IMR-90 (cell line): ENCODE data around the gene ITFG1. TPM values are rescaled to one million over a fixed set of nuclear protein-coding genes. Genes with fewer than 3 reads are reported as not detected.

Experiments
- ATAC-seq: fragments of 200-7000 bp; cut with Tn5 transposase; 2 replicates; pipeline ENCODE4 v1.9.1; 2020; ENCODE audit warnings: low read depth, mild to moderate bottlenecking, moderate library complexity
- BruUV-seq: library from RNA; stranded (reverse); fragments of 400-500 nt; replicated peaks from 2 replicates; lab custom pipeline; 2021; lab: Mats Ljungman, UMichigan
- CTCF ChIA-PET: fragments of 300-600 bp; formaldehyde crosslinking; extraction: SDS; loops from one replicate; lab custom pipeline; 2021; ENCODE audit warnings: antibody characterized with exemption; lab: Yijun Ruan, JAX
- POLR2A ChIA-PET: fragments of 300-600 bp; sonication (Branson Sonifier 250); formaldehyde crosslinking; loops from one replicate; lab custom pipeline; 2022; ENCODE audit warnings: antibody characterized with exemption; ENCODE audit not compliant: unreplicated experiment; lab: Charles Lee
- DNase-seq: peaks from one replicate; pipeline ENCODE4 v3.0.0; 2013
- H2AFZ ChIP-seq: replicated peaks from 2 replicates; pipeline ENCODE3; 2013; ENCODE audit warnings: low read length, mild to moderate bottlenecking; ENCODE audit not compliant: poor library complexity
- H2AK5ac ChIP-seq: 2 replicates; pipeline ENCODE4 v1.6.1; 2013; ENCODE audit warnings: low read depth, low read length, inconsistent platforms
- H2AK9ac ChIP-seq: replicated peaks from 2 replicates; pipeline ENCODE3; 2013; ENCODE audit warnings: mild to moderate bottlenecking, low read depth, low read length, moderate library complexity; ENCODE audit not compliant: poor library complexity
- H2BK120ac ChIP-seq: 2 replicates; pipeline ENCODE4 v1.6.1; 2013; ENCODE audit warnings: low read depth, low read length, inconsistent platforms
- H2BK15ac ChIP-seq: 3 replicates; pipeline ENCODE4 v1.6.1; 2013; ENCODE audit warnings: low read depth, low read length, inconsistent platforms
- H2BK20ac ChIP-seq: 2 replicates; pipeline ENCODE4 v1.6.1; 2013; ENCODE audit warnings: low read depth, mild to moderate bottlenecking, inconsistent platforms, low read length, moderate library complexity
- H2BK5ac ChIP-seq: 2 replicates; pipeline ENCODE4 v1.6.1; 2013; ENCODE audit warnings: mild to moderate bottlenecking, low read depth, low read length, inconsistent platforms; ENCODE audit not compliant: poor library complexity, severe bottlenecking
- H3K14ac ChIP-seq: replicated peaks from 2 replicates; pipeline ENCODE4 v1.6.1; 2013; ENCODE audit warnings: low read depth, low read length, inconsistent platforms
- H3K18ac ChIP-seq: 2 replicates; pipeline ENCODE4 v1.6.1; 2013; ENCODE audit warnings: low read depth, low read length, control low read depth
- H3K23ac ChIP-seq: 2 replicates; pipeline ENCODE4 v1.6.1; 2013; ENCODE audit warnings: low read depth, low read length, inconsistent platforms
- H3K27ac ChIP-seq: 2 replicates; pipeline ENCODE4 v1.5.1; 2013; ENCODE audit warnings: mild to moderate bottlenecking, control low read depth, low read length; ENCODE audit not compliant: insufficient read depth
- H3K27me3 ChIP-seq: 2 replicates; pipeline ENCODE4 v1.6.1; 2013; ENCODE audit warnings: low read length; ENCODE audit not compliant: control insufficient read depth, insufficient read depth
- H3K36me3 ChIP-seq: 2 replicates; pipeline ENCODE4 v1.6.1; 2013; ENCODE audit warnings: low read length, mixed read lengths; ENCODE audit not compliant: control insufficient read depth, insufficient read depth
- H3K4ac ChIP-seq: 2 replicates; pipeline ENCODE4 v1.6.1; 2013; ENCODE audit warnings: low read depth, low read length, inconsistent platforms
- H3K4me1 ChIP-seq: 2 replicates; pipeline ENCODE4 v1.6.1; 2013; ENCODE audit warnings: low read length, mixed read lengths; ENCODE audit not compliant: control insufficient read depth, insufficient read depth
- H3K4me2 ChIP-seq: 2 replicates; pipeline ENCODE4 v1.6.1; 2013; ENCODE audit warnings: low read depth, mild to moderate bottlenecking, control low read depth, low read length, moderate library complexity
- H3K4me3 ChIP-seq: 2 replicates; pipeline ENCODE4 v1.5.1; 2013; ENCODE audit warnings: low read depth, mild to moderate bottlenecking, control low read depth, low read length, moderate library complexity; ENCODE audit not compliant: insufficient read depth
- H3K56ac ChIP-seq: 2 replicates; pipeline ENCODE4 v1.6.1; 2013; ENCODE audit warnings: low read length, inconsistent platforms; ENCODE audit not compliant: insufficient read depth; ENCODE audit errors: extremely low read depth
- H3K79me1 ChIP-seq, 2 experiments: 2 replicates each; pipeline ENCODE4 v1.6.1; 2013; ENCODE audit warnings: low read length in 2 of 2, inconsistent platforms in 1 of 2, low read depth in 1 of 2
- H3K9ac ChIP-seq: 2 replicates; pipeline ENCODE4 v1.6.1; 2013; ENCODE audit warnings: low read depth, low read length, control low read depth
- H3K9me1 ChIP-seq: 2 replicates; pipeline ENCODE4 v1.6.1; 2013; ENCODE audit warnings: low read length, inconsistent platforms; ENCODE audit not compliant: insufficient read depth
- H3K9me3 ChIP-seq: 2 replicates; pipeline ENCODE4 v1.6.1; 2013; ENCODE audit warnings: low read length; ENCODE audit not compliant: control insufficient read depth, insufficient read depth
- H4K20me1 ChIP-seq: 2 replicates; pipeline ENCODE4 v1.6.1; 2013; ENCODE audit warnings: low read length, inconsistent platforms; ENCODE audit not compliant: insufficient read depth
- H4K5ac ChIP-seq: 2 replicates; pipeline ENCODE4 v1.6.1; 2013; ENCODE audit warnings: mild to moderate bottlenecking, low read depth, low read length, control low read depth
- H4K8ac ChIP-seq, 2 experiments: 2 replicates each; pipeline ENCODE4 v1.6.1; 2013; ENCODE audit warnings: low read depth in 2 of 2, low read length in 2 of 2, control low read depth in 1 of 2, inconsistent platforms in 1 of 2
- H4K91ac ChIP-seq: 2 replicates; pipeline ENCODE4 v1.6.1; 2013; ENCODE audit warnings: low read depth, low read length, inconsistent platforms; ENCODE audit not compliant: insufficient read depth
- CHD1 ChIP-seq: IDR thresholded peaks from 2 replicates; pipeline ENCODE4 v1.6.1; 2012; ENCODE audit warnings: low read depth, low read length, improper control_type of control experiment
- MAZ ChIP-seq: IDR thresholded peaks from 2 replicates; pipeline ENCODE4 v1.6.1; 2012; ENCODE audit warnings: low read depth, mild to moderate bottlenecking, low read length, improper control_type of control experiment, moderate library complexity, borderline replicate concordance
- MXI1 ChIP-seq: IDR thresholded peaks from 2 replicates; pipeline ENCODE4 v1.6.1; 2012; ENCODE audit warnings: low read depth, mild to moderate bottlenecking, low read length, moderate library complexity, borderline replicate concordance
- RAD21 ChIP-seq: IDR thresholded peaks from 2 replicates; pipeline ENCODE4 v1.6.1; 2012; ENCODE audit warnings: low read length, improper control_type of control experiment
- USF2 ChIP-seq: fragments of 150-350 bp; IDR thresholded peaks from 2 replicates; pipeline ENCODE4 v1.6.1; 2017; ENCODE audit warnings: mild to moderate bottlenecking, antibody characterized with exemption, low read length, low read depth
- WGBS, 2 experiments: methylation state at CpG; one replicate each; pipeline versions ENCODE4 v1.1.5 to v1.1.7; 2013; ENCODE audit warnings: missing lambda C conversion rate in 2 of 2; ENCODE audit not compliant: insufficient read length in 1 of 2; ENCODE audit errors: extremely low coverage in 2 of 2; 5-methylcytosine and 5-hydroxymethylcytosine counted together
- dilution Hi-C: fragments of 300-500 bp; cut with HindIII; formaldehyde crosslinking; loops from one replicate; pipeline ENCODE4 v1.14.3; 2018; ENCODE audit warnings: low sequenced_read_pairs; ENCODE audit not compliant: unreplicated experiment
- in situ Hi-C: fragments of 300-500 bp; cut with MboI; formaldehyde crosslinking; loops from 3 replicates; pipeline ENCODE4 v1.14.3; 2019; ENCODE audit warnings: low sequenced_read_pairs, inconsistent platforms, mixed read lengths
- intact Hi-C: fragments of 100-400 bp; cut with micrococcal nuclease; formaldehyde crosslinking; loops from 2 replicates; pipeline ENCODE4 v1.10.0; 2022
- polyA plus RNA-seq, 3 experiments: library from polyadenylated mRNA; depleted of rRNA; stranded (reverse); fragments of >200 nt; gene quantifications; 2 replicates each; pipeline ENCODE4 v1.2.3, GENCODE V29; 2012; ENCODE audit warnings: low replicate concordance in 1 of 3
- total RNA-seq: library from RNA; depleted of rRNA; stranded (reverse); fragments of >200 nt; gene quantifications from 2 replicates; pipeline ENCODE4 v1.2.3, GENCODE V29; 2012

The ITFG1 gene
- total and polyA plus RNA-seq, 2 of the 4 experiments (the other 2 are of a cell fraction), result 54.3 to 60.4 TPM

- no peak for TF ChIP-seq MAZ
- TF ChIP-seq CHD1, result no peak
- TF ChIP-seq MXI1, result no peak
These were observed 331.0 kb downstream of the ITFG1 start (continued) for GRCh38 chr16:47129755-47130435.

- H3K4me1 ChIP-seq, result no peaks in the 10 kb centered on the region
- dilution Hi-C loops (no loop called here), in situ Hi-C loops (no loop called here), intact Hi-C loops (no loop called here)
- no peak overlapping the region for H3K14ac ChIP-seq
- ATAC-seq (no peak), DNase-seq (no peak)
- ChIA-PET CTCF (interaction anchor here (2.9 kb wide), 1 partner anchor 14 kb away, joined by 9 read pairs; no protein-coding TSS in a partner anchor), POLR2A (no interaction called here)
- H3K9ac ChIP-seq, result no peak overlapping the region
- no peak overlapping the region for H2BK15ac ChIP-seq
- H3K23ac ChIP-seq, result no peak overlapping the region
- H3K56ac ChIP-seq, result no peak overlapping the region
- H2AK5ac ChIP-seq, result no peak overlapping the region
- peaks cover 0 to 13% of the 10 kb centered on the region in 2 experiments; a peak in 3 of 4 replicates for H3K79me1 ChIP-seq
- no peak overlapping the region for H2BK120ac ChIP-seq
- H3K4me3 ChIP-seq, result no peak overlapping the region
- no peak overlapping the region for H4K91ac ChIP-seq
- no peaks in the 10 kb centered on the region for H3K9me3 ChIP-seq
- no peak overlapping the region for H2AFZ ChIP-seq
- no peak overlapping the region for H3K4ac ChIP-seq
- no peak overlapping the region for H3K27ac ChIP-seq
- H3K27me3 ChIP-seq, result no peaks in the 10 kb centered on the region
- no peak overlapping the region for H2BK5ac ChIP-seq
- no peak overlapping the region for H3K4me2 ChIP-seq
- H4K5ac ChIP-seq, result no peak overlapping the region
- TF ChIP-seq USF2 (no peak), RAD21 (no peak)
- no CpG with 5 or more reads among the region's 3 CpGs for WGBS, 2 experiments
- H2AK9ac ChIP-seq, result no peak overlapping the region
- H4K8ac ChIP-seq, result no peak overlapping the region
- no peak overlapping the region for H2BK20ac ChIP-seq
- no peak overlapping the region for H3K18ac ChIP-seq
- H4K20me1 ChIP-seq, result no peaks in the 10 kb centered on the region
- peaks cover 2% of the 10 kb centered on the region; the same call in 1 of the 2 replicates for H3K36me3 ChIP-seq
- 0 out of 2 replicates have a peak, but pooled peaks cover 3% of the 10 kb centered on the region for H3K9me1 ChIP-seq
- BruUV-seq, result no TSS peak
These were observed 333.3 kb downstream of the ITFG1 start for GRCh38 chr16:47127541-47127940.
